HG03139 (cell line): ENCODE data around the gene ATG2A.

ENCODE experiments used
- ATAC-seq: cut with Tn5 transposase; IDR thresholded peaks from one replicate; pipeline ENCODE4 v1.9.1; 2021; ENCODE audit not compliant: unreplicated experiment

ATG2A gene

GRCh38 chr11:64916775-64917662 lies at the start of gene ATG2A:
Gene ATG2A, minus strand, starts transcription at chr11:64917209. Its CDS starts 74 bp downstream, at chr11:64917135.
- ATAC-seq = peak; percentile 93

GRCh38 chr11:64963072-64963631 lies 46.1 kb upstream of the ATG2A start:
- no peak for ATAC-seq

DNA sequence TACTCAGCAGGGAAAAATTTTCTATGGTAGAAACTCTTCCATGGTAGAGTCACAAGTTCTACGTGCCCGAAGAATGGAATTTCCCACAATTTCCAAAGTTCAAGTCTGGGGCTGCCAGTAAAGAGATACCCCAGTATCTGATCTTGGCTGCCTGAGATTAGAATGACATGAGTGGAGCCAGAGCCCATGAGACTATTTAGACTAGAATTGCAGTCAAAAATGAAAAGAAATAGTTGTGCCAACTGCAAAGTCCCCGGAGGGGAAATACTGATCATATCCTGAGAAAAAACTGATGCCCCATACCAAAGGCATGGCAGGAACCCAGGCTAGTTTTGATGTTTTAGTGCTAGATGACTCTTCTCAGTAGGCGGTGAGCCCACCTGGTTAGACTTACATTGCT lies 43.7 kb upstream of the ATG2A start:
- ATAC-seq = no peak

DNA sequence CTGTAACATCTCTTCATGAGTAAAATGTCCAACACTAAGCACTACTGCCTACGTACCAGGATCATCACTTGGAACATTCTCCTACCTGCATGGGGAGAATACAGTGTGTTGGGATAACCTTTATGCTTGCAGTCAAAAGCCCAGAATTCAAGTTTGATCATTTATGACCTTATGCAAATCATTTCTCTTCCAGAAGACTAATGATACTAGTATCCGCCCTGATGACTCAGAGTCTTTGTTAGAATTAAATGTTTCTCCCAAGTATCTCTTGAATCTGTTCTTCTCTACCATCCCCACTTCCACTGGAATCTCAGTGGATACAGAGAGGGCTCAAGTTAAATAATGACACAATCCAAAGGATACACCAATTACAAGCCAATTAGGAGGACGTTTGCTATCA lies 42.5 kb upstream of the ATG2A start:
- ATAC-seq = no peak

GRCh38 chr11:64954201-64954600 lies 37.2 kb upstream of the ATG2A start:
- ATAC-seq = no peak

DNA sequence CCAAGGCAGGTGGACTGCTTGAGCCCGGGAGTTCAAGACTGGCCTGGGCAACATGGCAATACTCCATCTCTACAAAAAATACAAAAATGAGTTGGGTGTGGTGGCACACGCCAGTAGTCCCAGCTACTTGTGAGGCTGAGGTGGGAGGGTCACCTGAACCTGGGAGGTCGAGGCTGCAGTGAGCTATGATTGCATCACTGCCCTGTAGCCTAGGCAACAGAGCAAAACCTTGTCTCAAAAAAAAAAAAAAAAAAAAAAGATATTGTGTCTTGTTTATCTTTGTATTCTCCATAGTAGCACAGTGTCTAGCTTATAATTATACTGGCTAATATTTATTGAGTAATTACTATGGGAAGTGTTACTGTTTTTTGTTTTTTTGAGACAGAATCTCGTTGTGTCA lies 34.5 kb upstream of the ATG2A start:
- no peak for ATAC-seq

- ATAC-seq = no peak
Observed at GRCh38 chr11:64947208-64947814, 30.3 kb upstream of the ATG2A start.

GRCh38 chr11:64936539-64936938 lies 19.5 kb upstream of the ATG2A start:
- ATAC-seq = no peak

DNA sequence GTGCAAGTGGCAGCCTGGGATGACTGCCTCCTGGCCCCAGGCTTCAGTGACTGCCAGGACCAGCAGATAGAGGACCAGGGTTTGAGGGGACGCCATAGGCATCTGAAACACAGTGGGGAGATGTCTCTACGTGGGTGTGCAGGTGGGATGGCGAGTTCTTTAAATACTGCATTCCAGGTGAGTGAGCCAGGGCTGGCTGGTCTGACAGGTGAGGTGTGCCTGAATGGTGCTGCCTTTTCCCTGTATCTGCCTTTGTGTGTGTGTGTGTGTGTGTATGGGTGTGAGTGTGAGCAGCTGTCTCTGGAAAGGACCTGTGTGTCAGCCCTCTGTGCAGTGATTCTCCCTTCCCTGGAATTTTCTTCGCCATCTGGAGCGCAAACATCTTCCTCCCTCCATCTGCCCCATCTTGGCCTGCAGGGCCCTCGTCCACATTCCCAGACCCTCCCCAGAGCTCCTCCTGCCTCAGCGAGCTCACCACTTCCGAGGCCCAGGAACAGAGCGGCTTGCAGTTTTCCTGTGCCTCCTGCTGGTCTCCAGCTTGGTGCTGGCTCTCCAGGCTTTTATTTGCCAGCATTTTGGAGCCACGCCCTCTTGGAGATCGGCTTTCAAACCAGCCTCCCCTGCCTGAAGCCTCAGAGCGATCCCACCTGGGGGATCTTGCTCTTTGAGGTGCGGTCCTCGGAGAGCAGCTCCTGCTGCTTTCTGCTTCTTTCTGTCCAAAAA lies 18.5 kb upstream of the ATG2A start, which contains the start of gene GPHA2:
TSS of gene GPHA2 (minus strand) at position 535 of the 723 bp plus-strand sequence. CDS start at position 102, 433 bp downstream.
- no peak for ATAC-seq

GRCh38 chr11:64934682-64935358 lies 17.8 kb upstream of the ATG2A start:
- no peak for ATAC-seq

DNA sequence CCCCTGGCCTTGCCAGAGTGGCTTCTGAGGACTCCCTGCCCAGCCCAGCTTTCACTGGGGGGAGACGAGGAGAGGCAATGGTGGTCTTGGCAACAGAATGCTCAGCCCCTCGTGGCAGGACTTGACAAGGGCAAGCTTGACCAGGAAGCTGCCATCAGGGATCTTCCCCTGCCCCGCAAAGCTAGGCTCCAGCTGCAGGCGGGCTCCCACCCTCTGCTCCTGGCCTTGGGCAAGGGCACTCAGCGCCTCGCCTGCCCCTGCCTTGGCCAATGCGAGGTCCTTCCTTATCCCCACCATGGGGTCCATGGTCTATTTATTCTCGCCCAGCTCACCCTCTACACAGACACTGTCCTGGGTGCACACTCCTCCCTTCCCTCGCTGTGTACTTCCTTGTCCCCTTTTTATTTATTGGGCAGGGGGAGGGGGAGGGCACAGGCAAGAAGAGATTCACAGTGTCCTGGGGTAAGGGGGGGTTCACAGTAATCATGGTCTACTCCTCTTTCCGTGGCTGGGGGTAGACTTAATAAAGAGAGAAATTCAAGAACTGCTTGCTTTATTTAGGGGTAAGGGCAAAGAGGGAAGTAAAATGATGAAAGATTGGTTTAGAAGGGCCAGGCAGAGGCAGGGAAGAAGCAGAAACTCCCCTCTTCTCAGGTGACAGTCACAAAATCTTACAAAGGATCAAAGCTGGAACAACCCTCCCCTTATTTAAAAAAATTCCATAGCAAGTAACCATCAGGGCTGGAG lies 17.1 kb upstream of the ATG2A start:
- no peak for ATAC-seq

- ATAC-seq = no peak
Observed at GRCh38 chr11:64933213-64933934, 16.4 kb upstream of the ATG2A start.

DNA sequence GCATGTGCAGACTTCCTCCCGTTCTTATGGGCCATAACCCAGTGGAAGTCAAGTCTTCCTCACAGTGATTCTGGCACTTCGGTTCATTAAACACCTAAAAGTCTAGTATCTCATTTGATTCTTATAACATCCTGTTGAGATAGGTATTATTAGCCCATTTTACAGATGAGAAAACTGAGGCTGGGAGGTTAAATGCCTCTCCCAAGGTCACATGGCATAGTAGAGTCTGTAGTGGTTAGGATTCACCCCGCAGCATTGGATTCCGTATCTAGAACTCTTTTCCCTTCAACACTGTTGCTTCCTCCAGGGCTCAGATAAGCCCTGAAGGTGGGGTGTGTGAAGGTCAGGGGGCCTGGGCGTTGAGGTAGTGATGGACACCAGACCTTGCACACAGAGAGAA lies 15.3 kb upstream of the ATG2A start:
- no peak for ATAC-seq

DNA sequence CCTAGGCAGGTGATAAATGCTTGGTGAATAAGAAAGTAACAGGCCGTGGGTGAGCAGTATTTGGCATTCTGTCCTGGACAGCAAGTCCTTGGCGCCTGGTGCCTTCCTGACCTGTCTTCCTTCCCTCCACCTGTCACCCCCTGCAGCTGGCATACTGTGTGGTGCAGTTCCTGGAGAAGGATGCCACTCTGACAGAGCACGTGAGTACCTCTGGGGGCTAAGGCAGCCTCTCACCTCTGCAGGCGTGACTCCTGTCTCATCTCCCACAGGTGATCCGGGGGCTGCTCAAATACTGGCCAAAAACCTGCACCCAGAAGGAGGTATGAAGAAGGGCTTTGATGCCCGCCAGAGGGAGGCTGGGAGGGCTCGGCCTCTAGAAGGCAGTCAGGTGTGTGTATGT lies 14.3 kb upstream of the ATG2A start:
- ATAC-seq = no peak

GRCh38 chr11:64930340-64930739 lies 13.3 kb upstream of the ATG2A start:
- ATAC-seq = no peak

- ATAC-seq = no peak
Observed at GRCh38 chr11:64929625-64930024, 12.6 kb upstream of the ATG2A start.

GRCh38 chr11:64928957-64929356 lies 11.9 kb upstream of the ATG2A start:
- no peak for ATAC-seq

DNA sequence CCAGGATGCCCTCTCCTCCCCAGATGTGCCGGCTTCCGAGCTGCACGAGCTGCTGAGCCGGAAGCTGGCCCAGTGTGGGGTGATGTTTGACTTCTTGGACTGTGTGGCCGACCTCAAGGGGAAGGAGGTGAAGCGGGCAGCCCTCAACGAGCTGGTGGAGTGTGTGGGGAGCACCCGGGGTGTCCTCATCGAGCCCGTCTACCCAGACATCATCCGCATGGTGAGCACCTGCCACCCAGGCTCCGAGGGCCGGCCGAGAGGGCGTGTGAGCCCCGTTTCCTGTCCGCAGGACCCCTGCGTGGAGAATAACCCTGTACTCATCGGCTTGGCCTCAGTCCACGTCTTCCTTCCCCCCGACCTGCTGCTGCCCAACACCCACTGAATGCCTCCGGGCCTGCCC lies 9.7 kb upstream of the ATG2A start:
- ATAC-seq = no peak
